ENCODE data around the gene SPIN2A.
"Not testable (repeated sequence)": the region's sequence is repeated elsewhere in the genome, so short reads cannot be mapped to it uniquely, and the experiment has no call there.

DNA sequence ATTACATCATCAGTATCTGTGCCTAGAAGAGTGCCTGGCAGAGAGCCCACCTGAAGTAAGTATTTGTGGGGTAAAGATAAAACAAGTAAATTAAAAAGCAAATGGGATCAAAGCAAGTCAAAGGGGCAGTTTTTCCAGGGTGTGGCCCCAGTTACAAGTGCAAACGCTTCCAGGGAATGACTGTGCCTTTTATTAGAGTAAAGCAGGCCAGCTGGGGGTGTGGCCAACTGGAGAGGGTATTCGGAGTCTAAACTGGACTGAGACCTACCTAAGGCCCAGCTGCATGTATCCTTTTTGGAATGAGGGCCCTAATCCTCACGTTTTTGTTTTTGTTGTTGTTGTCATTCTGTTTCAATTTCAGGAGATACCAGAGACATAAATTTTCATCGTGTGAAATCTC, 3.9 kb downstream of the SPIN2A start:
- TF ChIP-seq, protein P1, sequence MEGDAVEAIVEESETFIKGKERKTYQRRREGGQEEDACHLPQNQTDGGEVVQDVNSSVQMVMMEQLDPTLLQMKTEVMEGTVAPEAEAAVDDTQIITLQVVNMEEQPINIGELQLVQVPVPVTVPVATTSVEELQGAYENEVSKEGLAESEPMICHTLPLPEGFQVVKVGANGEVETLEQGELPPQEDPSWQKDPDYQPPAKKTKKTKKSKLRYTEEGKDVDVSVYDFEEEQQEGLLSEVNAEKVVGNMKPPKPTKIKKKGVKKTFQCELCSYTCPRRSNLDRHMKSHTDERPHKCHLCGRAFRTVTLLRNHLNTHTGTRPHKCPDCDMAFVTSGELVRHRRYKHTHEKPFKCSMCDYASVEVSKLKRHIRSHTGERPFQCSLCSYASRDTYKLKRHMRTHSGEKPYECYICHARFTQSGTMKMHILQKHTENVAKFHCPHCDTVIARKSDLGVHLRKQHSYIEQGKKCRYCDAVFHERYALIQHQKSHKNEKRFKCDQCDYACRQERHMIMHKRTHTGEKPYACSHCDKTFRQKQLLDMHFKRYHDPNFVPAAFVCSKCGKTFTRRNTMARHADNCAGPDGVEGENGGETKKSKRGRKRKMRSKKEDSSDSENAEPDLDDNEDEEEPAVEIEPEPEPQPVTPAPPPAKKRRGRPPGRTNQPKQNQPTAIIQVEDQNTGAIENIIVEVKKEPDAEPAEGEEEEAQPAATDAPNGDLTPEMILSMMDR (IDR thresholded peaks at IDR 0.05): not testable (repeated sequence)
- not testable (repeated sequence) for TF ChIP-seq EP300, POLR2A (IDR thresholded peaks at IDR 0.05)

All from sigmoid colon (tissue), 4 donors.